Suprapubic skin (tissue), 3 donors: ENCODE measurements around the gene MAP2.

Source experiments
- POLR2A ChIP-seq, 2 donors: fragments of 450-650 bp; IDR thresholded peaks; one replicate each; pipeline ENCODE4 v1.6.1; 2017; ENCODE audit warnings: antibody characterized with exemption in 2 of 2, mild to moderate bottlenecking in 2 of 2, moderate library complexity in 2 of 2
- TF ChIP-seq, protein P1 (sequence below), 2 donors: fragments of 200-600 bp in 1 of 2; fragments of 450-650 bp in 1 of 2; sonication (generic) in 1 of 2; IDR thresholded peaks; one replicate each; pipeline ENCODE4 v1.5.1; 2016 to 2019; ENCODE audit warnings: antibody characterized with exemption in 2 of 2, mild to moderate bottlenecking in 1 of 2, moderate library complexity in 1 of 2

DNA sequence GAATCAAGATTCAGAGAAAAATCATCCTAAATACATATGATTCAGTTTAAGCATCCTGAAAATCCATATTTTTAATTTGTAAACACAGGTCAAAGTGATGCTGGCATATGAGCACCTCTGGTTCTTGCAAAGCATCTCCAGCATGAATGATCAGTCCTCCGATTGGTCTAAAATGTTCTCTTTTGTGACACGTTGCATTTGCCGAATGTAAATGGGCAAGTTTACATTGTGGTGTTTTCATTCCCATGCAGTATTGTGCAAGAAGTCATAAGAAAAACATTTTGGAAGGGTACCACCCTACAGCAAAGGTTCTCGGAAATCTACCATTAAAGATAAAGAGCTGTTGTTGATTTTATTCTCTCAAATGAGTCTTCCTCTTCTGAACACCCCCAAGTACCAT, 239.8 kb downstream of the MAP2 start:
- no peak for TF ChIP-seq POLR2A (IDR thresholded peaks at IDR 0.05)
- TF ChIP-seq, protein P1, sequence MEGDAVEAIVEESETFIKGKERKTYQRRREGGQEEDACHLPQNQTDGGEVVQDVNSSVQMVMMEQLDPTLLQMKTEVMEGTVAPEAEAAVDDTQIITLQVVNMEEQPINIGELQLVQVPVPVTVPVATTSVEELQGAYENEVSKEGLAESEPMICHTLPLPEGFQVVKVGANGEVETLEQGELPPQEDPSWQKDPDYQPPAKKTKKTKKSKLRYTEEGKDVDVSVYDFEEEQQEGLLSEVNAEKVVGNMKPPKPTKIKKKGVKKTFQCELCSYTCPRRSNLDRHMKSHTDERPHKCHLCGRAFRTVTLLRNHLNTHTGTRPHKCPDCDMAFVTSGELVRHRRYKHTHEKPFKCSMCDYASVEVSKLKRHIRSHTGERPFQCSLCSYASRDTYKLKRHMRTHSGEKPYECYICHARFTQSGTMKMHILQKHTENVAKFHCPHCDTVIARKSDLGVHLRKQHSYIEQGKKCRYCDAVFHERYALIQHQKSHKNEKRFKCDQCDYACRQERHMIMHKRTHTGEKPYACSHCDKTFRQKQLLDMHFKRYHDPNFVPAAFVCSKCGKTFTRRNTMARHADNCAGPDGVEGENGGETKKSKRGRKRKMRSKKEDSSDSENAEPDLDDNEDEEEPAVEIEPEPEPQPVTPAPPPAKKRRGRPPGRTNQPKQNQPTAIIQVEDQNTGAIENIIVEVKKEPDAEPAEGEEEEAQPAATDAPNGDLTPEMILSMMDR (IDR thresholded peaks at IDR 0.05), result no peak
